UCSD-AML1 (cell line): ENCODE measurements around the gene FANCM.
"Not testable (repeated sequence)": the region's sequence is repeated elsewhere in the genome, so short reads cannot be mapped to it uniquely, and the experiment has no call there.

Experiments
- DNase-seq: peaks from one replicate; lab custom pipeline; 2025; ENCODE audit not compliant: unreplicated experiment; lab: John Stamatoyannopoulos, UW

The FANCM gene

DNA sequence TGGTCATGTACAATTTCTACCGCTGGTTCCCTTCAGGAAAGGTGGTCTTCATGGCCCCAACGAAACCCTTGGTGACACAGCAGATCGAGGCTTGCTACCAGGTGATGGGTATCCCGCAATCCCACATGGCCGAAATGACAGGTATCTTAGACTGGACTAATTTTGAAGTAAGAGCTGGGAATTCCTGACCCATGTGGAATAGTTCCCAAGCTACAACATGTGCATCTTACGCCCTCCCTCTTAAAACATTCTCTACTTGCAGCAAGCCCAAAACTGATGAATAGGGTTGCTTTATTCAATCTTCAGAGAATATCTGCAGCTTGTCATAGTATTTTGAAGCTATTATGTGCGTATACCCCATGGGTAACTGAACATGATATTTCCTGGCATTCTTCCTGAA lies 669 bp downstream of the FANCM start:
- no peak for DNase-seq

DNA sequence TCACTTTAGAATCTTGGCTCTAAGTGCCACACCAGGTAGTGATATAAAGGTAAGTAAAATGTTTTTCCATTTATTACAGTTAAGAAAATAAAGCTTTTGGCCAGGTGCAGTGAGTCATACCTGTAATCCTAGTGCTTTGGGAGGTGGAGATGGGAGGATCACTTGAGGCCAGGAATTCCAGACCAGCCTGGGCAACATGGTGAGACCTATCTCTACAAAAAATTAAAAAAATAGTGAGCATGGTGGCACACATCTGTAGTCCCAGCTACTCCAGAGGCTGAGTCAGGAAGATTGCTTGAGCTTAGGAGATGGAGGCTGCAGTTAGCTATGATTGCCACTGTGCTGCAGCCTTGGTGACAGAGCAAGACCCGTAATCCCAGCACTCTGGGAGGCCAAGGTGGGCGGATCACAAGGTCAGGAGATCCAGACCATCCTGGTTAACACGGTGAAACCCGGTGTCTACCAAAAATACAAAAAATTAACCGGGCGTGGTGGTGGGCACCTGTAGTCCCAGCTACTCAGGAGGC lies 5.0 kb downstream of the FANCM start:
- no peak for DNase-seq

GRCh38 chr14:45142083-45142482 lies 6.4 kb downstream of the FANCM start:
- DNase-seq = not testable (repeated sequence)

DNA sequence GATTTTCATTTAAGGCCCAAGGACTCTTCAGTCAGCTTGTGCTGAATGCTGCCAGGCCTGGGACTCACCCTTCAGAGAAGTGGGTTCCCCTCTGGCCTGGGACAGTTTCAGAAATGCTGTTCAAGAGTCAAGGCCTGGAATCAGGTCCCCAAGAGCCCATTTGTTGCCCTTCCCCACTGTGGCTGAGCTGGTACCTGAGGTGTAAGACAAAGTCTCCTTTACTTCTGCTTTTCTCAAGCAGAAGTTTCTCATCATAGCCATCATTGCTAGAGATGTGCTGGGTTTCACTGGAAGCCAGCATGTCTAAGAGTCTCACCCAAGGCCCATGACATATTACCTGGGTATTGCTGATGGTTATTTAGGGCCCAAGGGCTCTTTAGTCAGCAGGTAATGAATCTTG lies 8.9 kb downstream of the FANCM start:
- DNase-seq = peak; percentile 7

DNA sequence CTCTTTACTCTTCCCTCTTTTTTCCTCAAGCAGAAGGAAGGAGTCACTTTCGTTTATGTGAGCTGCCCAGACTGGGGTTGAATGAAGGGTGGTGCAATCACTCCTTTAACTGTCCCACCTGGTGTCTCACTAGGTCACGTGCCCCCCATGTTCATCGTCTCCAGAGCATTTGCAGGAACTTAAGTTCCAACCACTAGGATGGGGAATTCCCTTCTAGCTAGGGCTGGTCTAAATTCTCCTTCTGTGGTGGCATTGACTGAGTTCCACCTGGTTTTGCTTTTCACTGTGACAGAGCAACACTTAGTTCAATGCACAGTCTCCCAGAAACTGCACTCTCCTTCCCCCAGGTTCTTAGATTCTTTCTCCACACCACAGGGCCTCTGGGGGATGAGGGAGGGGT lies 9.5 kb downstream of the FANCM start:
- no peak for DNase-seq

GRCh38 chr14:45149602-45150001 lies 13.9 kb downstream of the FANCM start:
- DNase-seq = no peak

DNA sequence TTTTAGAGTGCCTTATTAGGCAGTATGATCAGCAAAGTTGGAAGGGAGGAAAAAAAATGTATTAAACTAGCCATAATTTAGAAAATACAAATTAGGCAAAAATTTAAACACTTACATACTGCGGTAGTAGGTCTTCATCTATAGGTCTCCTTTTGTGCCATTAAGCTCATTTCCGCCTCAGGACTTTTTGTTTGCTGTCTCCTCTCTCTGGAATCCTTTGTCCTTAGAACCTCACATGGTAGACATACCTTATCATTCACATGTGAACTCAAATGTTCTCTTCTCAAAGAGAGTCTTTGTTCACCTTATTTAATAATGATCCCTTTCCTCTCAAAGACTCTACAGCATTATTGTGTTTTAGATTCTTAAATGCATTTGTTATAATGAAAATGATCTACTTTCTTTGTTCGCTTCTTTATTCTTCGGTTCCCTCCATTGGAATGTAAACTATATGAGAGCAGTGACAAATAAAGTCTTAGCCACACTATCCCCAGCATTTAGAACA lies 14.7 kb downstream of the FANCM start:
- no peak for DNase-seq

DNA sequence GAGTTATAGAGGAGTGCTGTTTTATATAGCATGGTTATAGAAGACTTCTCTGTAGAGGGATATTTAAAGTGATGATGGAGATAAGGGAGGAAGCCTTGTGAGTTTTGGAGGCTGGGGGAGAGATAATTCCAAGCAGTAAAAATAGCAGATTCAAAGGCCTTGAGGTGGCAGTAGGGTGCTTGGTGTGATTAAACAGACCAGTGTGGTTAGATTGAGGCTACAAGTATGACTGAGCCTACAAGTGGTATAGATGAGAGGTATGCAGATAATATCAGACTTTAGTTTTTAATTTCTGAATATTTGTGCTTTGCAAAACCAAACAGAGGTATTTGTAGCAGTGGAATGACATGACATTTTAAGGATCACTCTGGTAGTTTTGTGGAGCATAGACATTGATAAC lies 20.3 kb downstream of the FANCM start:
- DNase-seq = no peak

DNA sequence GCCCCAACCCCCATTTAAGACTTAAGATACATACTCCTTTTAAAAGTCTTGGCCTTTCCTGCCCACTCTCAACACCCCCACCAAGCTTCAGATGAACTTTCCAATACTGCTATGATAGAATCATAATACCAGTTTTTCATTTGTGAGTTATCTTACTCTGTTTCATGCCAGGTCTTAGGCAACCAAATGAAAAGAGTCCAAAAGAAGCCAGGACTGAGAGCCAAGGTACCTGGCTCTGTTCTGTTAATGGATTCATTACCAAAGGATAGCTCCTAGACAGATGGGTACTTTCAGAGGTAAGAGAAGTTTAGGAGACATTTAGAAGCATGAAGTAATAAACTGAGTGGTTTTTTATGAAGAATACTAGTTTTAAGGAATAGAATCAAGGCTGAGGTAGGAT lies 34.2 kb downstream of the FANCM start:
- no peak for DNase-seq

- no peak for DNase-seq
These were observed 41.3 kb downstream of the FANCM start for GRCh38 chr14:45177076-45177475.

DNA sequence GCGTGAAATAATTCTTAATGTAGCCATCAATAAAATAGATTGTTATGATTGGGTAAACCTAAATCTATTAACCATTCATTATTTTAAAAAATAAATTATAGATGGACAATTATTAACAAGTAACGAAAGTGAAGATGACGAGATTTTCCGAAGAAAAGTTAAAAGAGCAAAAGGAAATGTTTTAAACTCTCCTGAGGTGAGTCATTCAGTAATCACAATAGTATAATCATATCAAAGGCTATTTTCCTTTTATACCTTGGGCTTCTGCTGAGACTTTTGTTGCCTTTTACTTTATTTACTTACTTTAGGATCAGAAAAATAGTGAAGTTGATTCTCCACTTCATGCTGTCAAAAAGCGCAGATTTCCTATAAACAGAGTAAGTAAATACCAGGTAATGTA lies 45.6 kb downstream of the FANCM start:
- no peak for DNase-seq

DNA sequence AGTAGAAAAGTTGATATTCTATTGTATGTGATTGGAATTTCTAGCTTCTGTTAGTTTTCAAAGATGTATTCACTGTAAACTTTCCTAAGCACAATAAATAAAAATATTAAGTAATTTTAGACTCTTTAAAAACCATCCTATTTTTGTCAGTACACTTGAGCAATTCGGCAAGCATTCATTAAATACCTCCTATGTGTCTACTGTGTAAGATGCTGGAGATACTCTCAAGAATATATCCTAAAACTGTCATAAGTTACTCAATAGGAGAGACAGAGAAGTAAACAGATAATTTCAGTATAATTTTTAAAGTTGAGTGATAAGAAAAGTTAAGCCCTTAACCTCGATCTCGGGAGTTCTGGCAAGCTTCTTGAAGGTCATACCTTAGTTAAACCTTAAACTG lies 46.1 kb downstream of the FANCM start:
- DNase-seq = no peak

DNA sequence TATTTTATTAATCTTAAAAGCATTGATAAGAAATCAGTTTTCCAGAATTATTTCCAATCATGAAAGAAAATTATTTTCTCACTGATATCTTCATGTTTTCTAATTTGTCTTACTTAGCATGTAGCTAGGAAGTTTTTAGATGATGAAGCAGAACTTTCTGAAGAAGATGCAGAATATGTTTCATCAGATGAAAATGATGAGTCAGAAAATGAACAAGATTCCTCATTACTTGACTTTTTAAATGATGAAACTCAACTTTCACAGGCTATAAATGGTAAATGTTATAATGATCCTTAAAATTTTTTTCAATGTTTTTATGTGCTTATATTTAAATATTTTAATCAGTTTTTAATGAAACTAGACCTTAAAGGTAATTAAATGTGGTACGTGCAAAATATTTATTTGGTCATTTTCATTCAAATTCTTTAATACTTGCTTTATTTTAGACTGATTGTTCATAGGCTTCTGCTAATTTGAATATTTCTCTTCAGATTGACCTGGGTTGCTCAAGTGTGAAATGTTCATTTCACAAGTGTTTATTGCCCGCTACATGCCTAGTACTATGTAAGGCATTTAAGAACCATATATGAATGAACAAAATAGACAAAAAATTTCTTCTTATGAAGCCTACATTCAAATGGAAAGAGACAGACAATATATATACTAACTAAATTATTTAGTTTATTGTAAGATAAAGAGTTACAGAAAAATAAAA lies 49.5 kb downstream of the FANCM start:
- DNase-seq = no peak

- no peak for DNase-seq
These were observed 59.2 kb downstream of the FANCM start for GRCh38 chr14:45194964-45195363.

GRCh38 chr14:45198551-45198950 lies 62.8 kb downstream of the FANCM start:
- DNase-seq = no peak

DNA sequence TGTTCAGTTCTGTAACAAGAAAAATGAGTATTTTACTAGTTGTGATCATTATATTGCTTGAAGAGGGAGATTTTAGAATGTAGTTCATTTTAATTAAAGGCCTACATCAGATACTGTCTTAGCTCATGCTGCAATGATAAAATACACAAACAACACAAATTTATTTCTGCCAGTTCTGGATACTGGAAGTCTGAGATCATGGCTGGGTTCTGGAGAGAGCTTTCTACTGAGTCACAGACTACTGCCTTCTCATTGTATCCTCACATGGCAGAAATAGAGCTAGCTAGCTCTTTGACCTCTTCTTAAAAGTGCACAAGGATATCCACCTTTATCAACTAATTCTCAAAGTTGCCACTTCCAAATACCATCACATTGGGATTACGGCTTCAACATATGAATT lies 63.5 kb downstream of the FANCM start:
- no peak for DNase-seq

- DNase-seq = peak; percentile 20
These were observed 66.2 kb downstream of the FANCM start for GRCh38 chr14:45201905-45202304.

DNA sequence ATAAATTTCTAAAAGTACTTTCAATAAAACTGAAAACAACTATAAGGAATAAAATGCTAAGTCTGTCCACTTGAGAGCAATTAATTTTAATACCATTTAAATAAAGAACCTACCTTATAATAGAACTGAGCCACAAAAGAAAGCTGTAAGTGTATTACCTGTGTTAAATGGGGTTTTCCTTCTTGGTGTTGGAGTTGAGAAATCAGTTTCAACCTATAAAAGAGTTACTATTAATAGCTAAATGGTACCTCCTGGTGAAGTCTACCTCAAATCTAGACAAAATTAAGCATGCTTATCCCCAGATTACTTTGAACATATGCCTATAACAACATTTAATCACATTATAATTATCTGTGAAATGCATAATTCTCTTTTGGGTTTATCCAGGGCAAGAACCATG lies 68.5 kb downstream of the FANCM start:
- no peak for DNase-seq

DNA sequence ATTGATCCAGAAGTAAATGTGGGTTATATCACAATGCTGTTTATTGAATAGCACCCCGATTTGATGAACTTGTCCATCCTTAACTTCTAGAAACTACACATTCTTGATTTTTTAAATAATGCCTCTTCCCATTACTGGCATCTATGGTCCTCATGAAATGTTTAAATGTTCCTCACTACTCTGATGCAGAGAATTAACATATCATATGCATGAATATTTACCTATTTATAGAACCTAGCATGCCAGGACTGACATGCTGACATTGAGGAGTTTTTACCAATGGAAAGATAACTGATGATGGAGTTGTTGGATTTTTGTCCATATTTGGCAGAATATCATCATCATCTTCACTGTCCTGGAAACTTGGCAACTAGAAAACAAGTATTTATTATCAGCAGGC lies 74.4 kb downstream of the FANCM start:
- DNase-seq = no peak

DNA sequence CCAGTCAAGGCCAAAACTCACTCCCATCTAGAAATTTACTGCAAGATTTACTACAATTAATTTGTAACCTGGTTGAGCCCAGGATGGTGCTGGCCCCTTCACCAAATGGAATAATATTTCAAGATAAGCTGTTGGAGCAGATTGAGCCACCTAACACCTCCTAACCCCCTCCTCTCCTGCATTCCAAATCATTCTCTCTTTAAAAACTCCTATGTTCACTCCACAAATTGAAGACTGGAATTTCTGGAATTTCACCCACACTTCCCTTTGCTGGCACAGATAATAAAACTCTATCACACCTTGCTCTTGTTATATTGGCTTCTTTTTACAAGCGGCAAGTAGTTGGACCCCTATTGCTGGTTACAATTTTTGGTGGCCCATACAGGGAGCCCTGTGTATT lies 75.6 kb downstream of the FANCM start:
- DNase-seq = no peak

- DNase-seq = no peak
These were observed 76.5 kb downstream of the FANCM start for GRCh38 chr14:45212231-45212630.

DNA sequence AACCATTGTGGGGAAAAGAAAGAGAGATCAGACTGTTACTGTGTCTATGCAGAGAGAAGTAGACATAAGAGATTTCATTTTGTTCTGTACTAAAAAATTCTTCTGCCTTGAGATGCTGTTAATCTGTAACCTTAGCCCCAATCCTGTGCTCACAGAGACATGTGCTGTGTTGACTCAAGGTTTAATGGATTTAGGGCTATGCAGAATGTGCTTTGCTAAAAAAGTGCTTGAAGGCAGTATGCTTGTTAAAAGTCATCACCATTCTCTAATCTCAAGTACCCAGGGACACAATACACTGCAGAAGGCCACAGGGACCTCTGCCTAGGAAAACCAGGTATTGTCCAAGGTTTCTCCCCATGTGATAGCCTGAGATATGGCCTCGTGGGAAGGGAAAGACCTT lies 78.0 kb downstream of the FANCM start:
- DNase-seq = not testable (repeated sequence)

DNA sequence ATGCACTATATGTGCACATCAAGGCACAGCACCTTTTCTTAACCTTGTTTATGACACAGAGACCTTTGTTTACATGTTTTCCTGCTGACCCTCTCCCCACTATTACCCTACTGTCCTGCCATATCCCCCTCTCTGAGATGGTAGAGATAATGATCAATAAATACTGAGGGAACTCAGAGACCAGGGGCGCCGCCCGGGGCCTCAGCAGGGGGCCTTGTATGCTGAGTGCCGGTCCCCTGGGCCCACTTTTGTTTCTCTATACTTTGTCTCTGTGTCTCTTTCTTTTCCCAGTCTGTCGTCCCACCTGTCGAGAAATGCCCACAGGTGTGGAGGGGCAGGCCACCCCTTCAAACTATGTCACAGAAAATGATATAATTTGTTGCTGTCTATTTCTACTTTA lies 78.6 kb downstream of the FANCM start:
- DNase-seq = not testable (repeated sequence)
